Loucy (cell line): Measurements from ENCODE around the gene LZTS3.
"Not testable (repeated sequence)": the region's sequence is repeated elsewhere in the genome, so short reads cannot be mapped to it uniquely, and the experiment has no call there.

Source experiments
- EZH2phosphoT487 ChIP-seq: fragments of 200-600 bp; IDR thresholded peaks from 2 replicates; pipeline ENCODE4 v1.6.1; 2018; ENCODE audit warnings: antibody characterized with exemption, mild to moderate bottlenecking, moderate library complexity, borderline replicate concordance
- TF ChIP-seq, protein P1 (sequence below): fragments of 200-600 bp; sonication (generic); conservative IDR thresholded peaks from 2 replicates; pipeline ENCODE4 v1.5.1; 2014; ENCODE audit warnings: mild to moderate bottlenecking, antibody characterized with exemption, low read length

DNA sequence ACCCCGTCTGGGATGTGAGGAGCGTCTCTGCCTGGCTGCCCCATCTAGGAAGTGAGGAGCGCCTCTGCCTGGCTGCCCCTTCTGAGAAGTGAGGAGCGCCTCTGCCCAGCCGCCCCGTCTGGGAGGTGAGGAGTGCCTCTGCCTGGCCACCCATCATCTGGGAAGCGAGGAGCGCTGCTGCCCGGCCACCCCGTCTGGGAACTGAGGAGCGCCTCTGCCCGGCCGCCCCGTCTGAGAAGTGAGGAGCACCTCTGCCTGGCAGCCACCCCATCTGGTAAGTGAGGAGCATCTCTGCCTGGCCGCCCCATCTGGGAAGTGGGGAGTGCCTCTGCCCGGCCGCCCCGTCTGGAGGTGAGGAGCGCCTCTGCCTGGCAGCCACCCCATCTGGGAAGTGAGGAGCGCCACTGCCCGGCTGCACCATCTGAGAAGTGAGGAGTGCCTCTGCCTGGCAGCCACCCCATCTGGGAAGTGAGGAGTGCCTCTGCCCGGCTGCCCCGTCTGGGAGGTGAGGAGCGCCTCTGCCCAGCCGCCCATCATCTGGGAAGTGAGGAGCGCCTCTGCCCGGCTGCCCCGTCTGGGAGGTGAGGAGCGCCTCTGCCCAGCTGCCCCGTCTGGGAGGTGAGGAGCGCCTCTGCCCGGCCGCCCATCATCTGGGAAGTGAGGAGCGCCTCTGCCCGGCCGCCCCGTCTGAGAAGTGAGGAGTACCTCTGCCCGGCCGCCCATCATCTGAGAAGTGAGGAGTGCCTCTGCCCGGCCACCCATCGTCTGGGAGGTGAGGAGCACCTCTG, 48.4 kb downstream of the LZTS3 start:
- TF ChIP-seq, protein P1, sequence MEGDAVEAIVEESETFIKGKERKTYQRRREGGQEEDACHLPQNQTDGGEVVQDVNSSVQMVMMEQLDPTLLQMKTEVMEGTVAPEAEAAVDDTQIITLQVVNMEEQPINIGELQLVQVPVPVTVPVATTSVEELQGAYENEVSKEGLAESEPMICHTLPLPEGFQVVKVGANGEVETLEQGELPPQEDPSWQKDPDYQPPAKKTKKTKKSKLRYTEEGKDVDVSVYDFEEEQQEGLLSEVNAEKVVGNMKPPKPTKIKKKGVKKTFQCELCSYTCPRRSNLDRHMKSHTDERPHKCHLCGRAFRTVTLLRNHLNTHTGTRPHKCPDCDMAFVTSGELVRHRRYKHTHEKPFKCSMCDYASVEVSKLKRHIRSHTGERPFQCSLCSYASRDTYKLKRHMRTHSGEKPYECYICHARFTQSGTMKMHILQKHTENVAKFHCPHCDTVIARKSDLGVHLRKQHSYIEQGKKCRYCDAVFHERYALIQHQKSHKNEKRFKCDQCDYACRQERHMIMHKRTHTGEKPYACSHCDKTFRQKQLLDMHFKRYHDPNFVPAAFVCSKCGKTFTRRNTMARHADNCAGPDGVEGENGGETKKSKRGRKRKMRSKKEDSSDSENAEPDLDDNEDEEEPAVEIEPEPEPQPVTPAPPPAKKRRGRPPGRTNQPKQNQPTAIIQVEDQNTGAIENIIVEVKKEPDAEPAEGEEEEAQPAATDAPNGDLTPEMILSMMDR, result not testable (repeated sequence)
- TF ChIP-seq EZH2phosphoT487, result not testable (repeated sequence)
